Measurements from ENCODE around the gene CPB2.

CPB2 gene

GRCh38 chr13:46031581-46032263 is 73.1 kb downstream of the CPB2 start:
- no peak for TF ChIP-seq CTCF (IDR thresholded peaks at IDR 0.05; ENCODE audit: low read depth, low read length)
- DNase-seq: no peak
- Histone ChIP-seq H3K4me3 (ENCODE audit: low read depth, low read length) (no peak overlapping the region), H3K36me3 (peaks cover 9% of the 10 kb centered on the region), H3K27me3 (ENCODE audit: insufficient read depth, low read depth, severe bottlenecking) (no peaks in the 10 kb centered on the region), H3K9me3 (ENCODE audit: severe bottlenecking) (no peaks in the 10 kb centered on the region), H3K27ac (no peak overlapping the region)

- DNase-seq: no peak
- H3K4me3 ChIP-seq (ENCODE audit: low read depth, low read length): no peak overlapping the region
- H3K27me3 ChIP-seq (ENCODE audit: insufficient read depth, low read depth, severe bottlenecking): no peaks in the 10 kb centered on the region
- peaks cover 3% of the 10 kb centered on the region; the same call in 1 of the 2 replicates for H3K36me3 ChIP-seq
- no peak overlapping the region for H3K27ac ChIP-seq
- H3K9me3 ChIP-seq (ENCODE audit: severe bottlenecking): no peaks in the 10 kb centered on the region
- TF ChIP-seq CTCF (IDR thresholded peaks at IDR 0.05; ENCODE audit: low read depth, low read length): no peak
Measured at GRCh38 chr13:46025157-46025556, 79.7 kb downstream of the CPB2 start.

DNA sequence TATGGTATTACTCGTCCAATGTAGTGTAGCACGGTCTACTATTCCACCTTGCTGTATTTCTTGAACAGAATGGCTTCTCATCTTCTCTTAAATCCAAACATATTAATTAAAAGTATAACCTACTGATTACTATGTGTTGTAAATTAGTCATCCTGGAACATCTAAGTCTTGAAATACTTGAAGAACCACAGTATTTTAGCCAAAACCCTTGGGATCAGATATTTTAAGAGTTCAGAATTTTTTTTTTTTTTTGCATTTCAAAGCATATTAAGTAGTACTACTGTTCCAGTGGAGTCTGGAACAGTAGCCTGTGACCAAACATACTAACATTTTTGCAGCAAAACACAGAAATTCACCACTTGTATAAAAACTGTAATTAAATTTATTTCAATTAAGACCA is 82.4 kb downstream of the CPB2 start:
- no peak for DNase-seq
- Histone ChIP-seq H3K9me3 (ENCODE audit: severe bottlenecking) (no peaks in the 10 kb centered on the region), H3K36me3 (peaks cover 6% of the 10 kb centered on the region), H3K27me3 (ENCODE audit: insufficient read depth, low read depth, severe bottlenecking) (no peaks in the 10 kb centered on the region), H3K4me3 (ENCODE audit: low read depth, low read length) (no peak overlapping the region), H3K27ac (no peak overlapping the region)
- TF ChIP-seq CTCF (IDR thresholded peaks at IDR 0.05; ENCODE audit: low read depth, low read length): no peak

- Histone ChIP-seq H3K27ac (no peak overlapping the region), H3K4me3 (ENCODE audit: low read depth, low read length) (no peak overlapping the region), H3K9me3 (ENCODE audit: severe bottlenecking) (no peaks in the 10 kb centered on the region), H3K36me3 (peaks cover 23% of the 10 kb centered on the region), H3K27me3 (ENCODE audit: insufficient read depth, low read depth, severe bottlenecking) (no peaks in the 10 kb centered on the region)
- DNase-seq: no peak
- no peak for TF ChIP-seq CTCF (IDR thresholded peaks at IDR 0.05; ENCODE audit: low read depth, low read length)
Measured at GRCh38 chr13:46016216-46016615, 88.6 kb downstream of the CPB2 start.

GRCh38 chr13:46015366-46015765 is 89.5 kb downstream of the CPB2 start:
- no peak for DNase-seq

More at GRCh38 chr13:46015366-46015765, 89.5 kb downstream of the CPB2 start:
- no peak overlapping the region for H3K4me3 ChIP-seq (ENCODE audit: low read depth, low read length)
- TF ChIP-seq CTCF (IDR thresholded peaks at IDR 0.05; ENCODE audit: low read depth, low read length): no peak
- H3K36me3 ChIP-seq: peaks cover 28% of the 10 kb centered on the region
- H3K27me3 ChIP-seq (ENCODE audit: insufficient read depth, low read depth, severe bottlenecking): no peaks in the 10 kb centered on the region
- no peaks in the 10 kb centered on the region for H3K9me3 ChIP-seq (ENCODE audit: severe bottlenecking)
- no peak overlapping the region for H3K27ac ChIP-seq

All from WERI-Rb-1 (cell line).